ENCODE measurements around the gene TMPRSS6. TPM values are rescaled to one million over a fixed set of nuclear protein-coding genes. Genes with fewer than 3 reads are reported as not detected.

TMPRSS6 gene
- total and polyA plus RNA-seq, 2 of the 13 experiments (the other 11 are each of a cell fraction or from before 2014, with no cell fraction given), result 4.2 to 4.8 TPM

- TF ChIP-seq NFIB (CRISPR knock-in tag; IDR thresholded peaks at IDR 0.05; ENCODE audit: borderline replicate concordance), result no peak
- no peak for TF ChIP-seq ZBTB25 (CRISPR knock-in tag; IDR thresholded peaks at IDR 0.05)
- no peak for TF ChIP-seq SP4 (CRISPR knock-in tag; IDR thresholded peaks at IDR 0.05)
- TF ChIP-seq FOXP1 (IDR thresholded peaks at IDR 0.05), result no peak
- no peak for TF ChIP-seq FOXP1 (CRISPR knock-in tag; IDR thresholded peaks at IDR 0.05)
- no peak for TF ChIP-seq TAF1 (CRISPR knock-in tag; IDR thresholded peaks at IDR 0.05)
- TF ChIP-seq ZNF570 (CRISPR knock-in tag; IDR thresholded peaks at IDR 0.05; ENCODE audit: borderline replicate concordance), result no peak
- no peak for TF ChIP-seq CEBPB (IDR thresholded peaks at IDR 0.05; ENCODE audit: borderline replicate concordance, low read depth, low read length)
- TF ChIP-seq CCAR2 (optimal IDR thresholded peaks at IDR 0.05; ENCODE audit: low read depth, low read length), result no peak
- no peak for TF ChIP-seq RFX1 (IDR thresholded peaks at IDR 0.05)
- TF ChIP-seq ZNF207 (IDR thresholded peaks at IDR 0.05; ENCODE audit: borderline replicate concordance), result no peak
Measured at GRCh38 chr22:37082251-37082873, 27.2 kb downstream of the TMPRSS6 start (continued).

GRCh38 chr22:37080838-37081237, 28.7 kb downstream of the TMPRSS6 start:
- Histone ChIP-seq H3K79me2 (ENCODE audit: insufficient read depth, low read length) (no peaks in the 10 kb centered on the region), H3K9ac (ENCODE audit: insufficient read depth, low read depth, low read length) (no peak overlapping the region), H3K27me3 (ENCODE audit: control insufficient read depth in 1 of 2, insufficient read depth in 2 of 2, low read length in 2 of 2) (no peaks in the 10 kb centered on the region; a peak in 1 of 5 replicates), H3K27ac (ENCODE audit: extremely low read length, insufficient read depth, low read length) (no peak overlapping the region), H3K36me3 (replicated peaks in 1 of 2; ENCODE audit: control insufficient read depth in 1 of 2, insufficient read depth in 2 of 2, low read length in 2 of 2) (no peaks in the 10 kb centered on the region), H4K20me1 (ENCODE audit: insufficient read depth, low read length) (no peaks in the 10 kb centered on the region), H3K4me2 (ENCODE audit: low read depth, low read length) (no peak overlapping the region), H3K9me3 (ENCODE audit: low read length) (no peaks in the 10 kb centered on the region), H3K4me3 (replicated peaks in 1 of 3; ENCODE audit: insufficient read depth in 1 of 3, low read depth in 2 of 3, low read length in 3 of 3) (no peak overlapping the region), H2AFZ (ENCODE audit: low read length) (no peak overlapping the region), H3K4me1 (ENCODE audit: insufficient read depth, low read length) (0 out of 2 replicates have a peak, but pooled peaks cover 9% of the 10 kb centered on the region)
- ATAC-seq (no peak), DNase-seq (ENCODE audit: low spot score) (no peak), FAIRE-seq (no peak)
- in situ Hi-C loops (cut with HindIII; ENCODE audit: extremely low pct_ligation_motif_present, low pct_unique_long_range_greater_than_20kb) (no loop called here), intact Hi-C loops (cut with micrococcal nuclease; ENCODE audit: unreplicated experiment) (no loop called here)
- CTCF ChIA-PET (ENCODE audit: low intra/inter-chr PET ratio, low total read pairs), result no interaction called here
- TF ChIP-seq SMAD9 (CRISPR knock-in tag; IDR thresholded peaks at IDR 0.05), result no peak
- TF ChIP-seq ZNF543 (CRISPR knock-in tag; IDR thresholded peaks at IDR 0.05), result no peak
- TF ChIP-seq ZFP62 (CRISPR knock-in tag; IDR thresholded peaks at IDR 0.05), result no peak
- TF ChIP-seq AFF4 (CRISPR knock-in tag; IDR thresholded peaks at IDR 0.05), result no peak
- TF ChIP-seq ZNF629 (CRISPR knock-in tag; conservative IDR thresholded peaks at IDR 0.05), result no peak
- no peak for TF ChIP-seq KAT8 (CRISPR knock-in tag; IDR thresholded peaks at IDR 0.05)
- TF ChIP-seq RBAK (CRISPR knock-in tag; IDR thresholded peaks at IDR 0.05), result no peak
- no peak for TF ChIP-seq ZFP1 (CRISPR knock-in tag; IDR thresholded peaks at IDR 0.05)
- WGBS (ENCODE audit: low lambda C conversion rate), result 73% methylated on average over 8 of the region's 12 CpGs
- no TSS peak for BruUV-seq (replicated peaks)
- POLR2A ChIA-PET, result no interaction called here
